Right lobe of liver (tissue), 4 donors: ENCODE data around the gene OXA1L.

Source experiments
- POLR2A ChIP-seq: fragments of 450-650 bp; IDR thresholded peaks from one replicate; pipeline ENCODE4 v1.6.1; 2017; ENCODE audit warnings: antibody characterized with exemption, mild to moderate bottlenecking
- TF ChIP-seq, protein P1 (sequence below), 4 donors: fragments of 200-600 bp in 3 of 4; fragments of 450-650 bp in 1 of 4; IDR thresholded peaks; one replicate each; pipeline versions ENCODE4 v1.5.1 to v1.8.0; 2016 to 2022; ENCODE audit warnings: antibody characterized with exemption in 4 of 4, mild to moderate bottlenecking in 2 of 4
- donor health status: DM: no; HTN: no; CAD: no.
- donor health status: DM: no; HTN: no; CAD: no.
- donor health status: DM: no; HTN: yes; CAD: no.

- TF ChIP-seq POLR2A: no peak
- TF ChIP-seq, protein P1, sequence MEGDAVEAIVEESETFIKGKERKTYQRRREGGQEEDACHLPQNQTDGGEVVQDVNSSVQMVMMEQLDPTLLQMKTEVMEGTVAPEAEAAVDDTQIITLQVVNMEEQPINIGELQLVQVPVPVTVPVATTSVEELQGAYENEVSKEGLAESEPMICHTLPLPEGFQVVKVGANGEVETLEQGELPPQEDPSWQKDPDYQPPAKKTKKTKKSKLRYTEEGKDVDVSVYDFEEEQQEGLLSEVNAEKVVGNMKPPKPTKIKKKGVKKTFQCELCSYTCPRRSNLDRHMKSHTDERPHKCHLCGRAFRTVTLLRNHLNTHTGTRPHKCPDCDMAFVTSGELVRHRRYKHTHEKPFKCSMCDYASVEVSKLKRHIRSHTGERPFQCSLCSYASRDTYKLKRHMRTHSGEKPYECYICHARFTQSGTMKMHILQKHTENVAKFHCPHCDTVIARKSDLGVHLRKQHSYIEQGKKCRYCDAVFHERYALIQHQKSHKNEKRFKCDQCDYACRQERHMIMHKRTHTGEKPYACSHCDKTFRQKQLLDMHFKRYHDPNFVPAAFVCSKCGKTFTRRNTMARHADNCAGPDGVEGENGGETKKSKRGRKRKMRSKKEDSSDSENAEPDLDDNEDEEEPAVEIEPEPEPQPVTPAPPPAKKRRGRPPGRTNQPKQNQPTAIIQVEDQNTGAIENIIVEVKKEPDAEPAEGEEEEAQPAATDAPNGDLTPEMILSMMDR (IDR thresholded peaks at IDR 0.05): no peak
Measured at GRCh38 chr14:22778084-22778483, 11.6 kb downstream of the OXA1L start.
